GM21447 (cell line): ENCODE data around the gene CSNK1A1.
A peak's percentile ranks its signal among the peaks of the same experiment; 100 is the strongest.
"Not testable (repeated sequence)": the region's sequence is repeated elsewhere in the genome, so short reads cannot be mapped to it uniquely, and the experiment has no call there.

Experiments
- ATAC-seq: cut with Tn5 transposase; IDR thresholded peaks from one replicate; pipeline ENCODE4 v1.9.1; 2021; ENCODE audit not compliant: unreplicated experiment

Gene CSNK1A1

DNA sequence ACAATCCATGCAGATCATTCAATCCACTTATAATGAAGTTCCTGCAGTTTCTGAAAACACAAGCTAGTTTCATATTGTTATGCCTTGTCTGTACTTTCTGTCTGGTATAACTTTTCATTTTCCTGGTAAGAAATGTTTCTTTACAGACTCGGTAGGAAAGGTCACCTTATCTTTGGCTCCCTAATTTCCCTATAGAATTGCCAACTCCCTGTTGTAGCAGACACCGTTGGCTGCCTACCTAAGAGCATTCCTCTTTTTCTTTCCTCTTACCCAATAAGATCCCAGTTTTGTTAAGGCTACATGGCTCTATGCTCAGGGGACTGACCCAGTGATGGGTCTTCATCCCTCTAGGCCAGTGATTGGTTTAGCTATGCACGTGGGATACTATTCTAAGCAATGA lies 23.9 kb upstream of the CSNK1A1 start:
- no peak for ATAC-seq

DNA sequence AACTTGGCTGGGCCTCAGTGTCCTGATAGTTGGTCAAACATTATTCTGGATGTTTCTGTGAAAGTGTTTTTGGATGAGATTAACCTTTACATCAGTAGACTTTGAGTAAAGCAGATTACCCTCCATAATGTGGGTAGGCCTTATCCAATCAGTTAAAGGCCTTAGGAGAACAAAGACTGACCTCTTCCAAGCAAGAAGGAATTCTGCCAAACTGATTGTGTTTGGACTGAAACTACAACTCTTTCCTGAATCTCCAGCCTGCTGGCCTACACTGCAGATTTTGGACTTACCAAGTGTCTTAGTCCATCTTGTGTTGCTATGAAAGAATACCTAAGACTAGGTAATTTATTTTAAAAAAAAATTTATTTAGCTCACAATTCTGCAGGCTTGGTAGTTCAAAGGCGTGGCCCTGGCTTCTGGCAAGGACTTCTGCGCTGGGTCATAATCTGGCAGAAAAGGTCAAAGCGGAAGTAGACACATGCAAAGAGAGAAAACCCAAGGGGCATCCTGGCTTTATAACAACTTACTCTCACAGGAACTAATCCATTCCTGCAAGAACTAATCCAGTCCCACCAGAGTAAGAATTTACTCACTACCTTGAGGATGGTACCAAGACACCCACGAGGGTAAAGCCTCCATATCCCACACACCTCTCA lies 21.5 kb upstream of the CSNK1A1 start:
- ATAC-seq = no peak

DNA sequence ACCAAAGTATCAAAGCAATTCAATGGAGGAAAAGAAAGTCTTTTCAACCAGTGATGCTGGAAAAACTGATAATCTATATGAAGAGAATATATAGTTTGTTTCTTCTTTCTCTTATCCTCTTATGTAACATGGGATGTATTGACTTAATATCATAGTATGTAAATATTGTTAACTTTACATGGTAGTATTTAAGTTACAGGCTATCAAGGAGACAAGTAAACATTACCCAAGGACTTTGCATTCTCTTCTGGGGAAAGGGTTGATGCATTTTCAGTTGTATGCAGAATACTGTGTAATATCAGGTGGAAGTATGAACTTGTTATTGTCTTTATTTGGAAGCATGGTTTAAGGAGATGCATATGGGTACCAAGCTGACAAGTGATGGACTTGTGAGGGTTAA lies 20.9 kb upstream of the CSNK1A1 start:
- no peak for ATAC-seq

DNA sequence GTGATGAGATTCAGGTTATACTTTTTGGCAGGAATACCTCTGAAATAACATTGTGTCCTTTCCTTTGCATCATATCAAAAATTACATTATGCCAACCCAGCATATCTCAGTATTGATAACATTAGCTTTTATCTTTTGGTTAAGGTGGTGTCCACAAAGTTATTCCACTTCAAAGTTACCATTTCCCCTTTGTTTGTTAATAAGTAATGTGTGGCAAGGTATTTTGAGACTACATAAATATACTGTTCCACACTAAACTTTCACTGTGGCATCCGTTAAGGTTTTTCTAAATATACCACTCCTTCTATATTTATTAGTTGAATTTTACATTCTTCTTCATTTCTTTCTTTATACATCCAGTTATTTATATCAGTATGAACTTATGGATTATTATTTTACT lies 16.0 kb upstream of the CSNK1A1 start:
- peak; percentile 53 for ATAC-seq

DNA sequence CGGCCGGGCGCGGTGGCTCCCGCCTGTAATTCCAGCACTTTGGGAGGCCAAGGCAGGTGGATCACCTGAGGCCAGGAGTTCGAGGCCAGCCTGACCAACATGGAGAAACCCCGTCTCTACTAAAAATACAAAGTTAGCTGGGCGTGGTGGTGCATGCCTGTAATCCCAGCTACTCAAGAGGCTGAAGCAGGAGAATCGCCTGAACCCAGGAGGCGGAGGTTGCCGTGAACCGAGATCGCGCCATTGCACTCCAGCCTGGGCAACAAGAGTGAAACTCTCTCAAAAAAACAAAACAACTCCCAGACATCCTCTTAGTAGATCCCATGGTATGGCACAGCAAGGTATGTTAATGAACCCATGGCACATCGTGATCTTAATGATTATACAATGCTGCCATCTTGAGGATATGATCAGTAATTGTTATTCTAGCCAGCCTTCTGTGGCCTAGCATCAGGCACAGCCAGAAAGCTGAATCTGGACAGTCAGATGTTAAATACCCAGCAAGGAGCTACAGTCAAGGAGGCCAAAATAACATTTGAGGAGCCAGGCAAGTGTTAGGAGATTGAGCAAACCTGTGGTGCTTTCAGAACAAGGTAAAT lies 13.4 kb upstream of the CSNK1A1 start:
- peak; percentile 80 for ATAC-seq

DNA sequence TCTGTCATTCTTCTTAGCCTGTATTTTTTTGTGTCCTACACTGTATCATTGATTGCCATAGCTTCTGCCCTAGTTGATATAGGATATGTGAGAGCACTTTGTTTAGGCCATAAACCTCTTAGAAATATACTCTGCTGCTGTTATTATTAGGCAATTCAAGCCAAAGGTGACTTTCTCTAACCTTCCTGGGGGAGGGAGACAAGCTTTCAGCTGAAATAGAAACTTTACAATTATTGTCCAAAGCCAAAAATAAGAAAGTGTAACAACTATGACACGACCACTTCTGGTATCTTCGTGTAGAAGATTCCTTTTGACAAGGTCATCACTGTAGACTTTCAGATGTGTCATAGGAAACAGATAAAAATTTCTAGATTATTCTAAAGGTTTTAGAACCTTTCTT lies 12.2 kb upstream of the CSNK1A1 start:
- ATAC-seq = no peak

DNA sequence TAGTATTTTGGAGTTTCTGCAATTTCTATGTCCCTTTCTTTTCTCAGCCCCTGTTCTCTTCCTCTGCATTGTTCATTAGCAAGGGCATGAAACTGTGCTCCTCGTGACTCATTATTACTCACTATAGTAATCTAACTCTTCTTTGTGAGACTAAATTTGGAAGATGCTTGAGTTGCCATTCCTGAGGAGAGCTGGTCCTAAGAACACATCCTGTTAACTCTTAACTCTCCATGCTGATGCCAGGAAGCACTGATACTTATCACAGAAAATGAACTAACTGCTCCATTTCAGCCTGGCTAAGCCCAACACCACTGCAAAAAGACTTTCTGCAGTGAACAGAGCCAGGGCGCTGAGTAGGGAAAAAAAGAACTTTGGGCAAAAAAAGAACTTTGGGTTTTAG lies 10.6 kb upstream of the CSNK1A1 start:
- peak; percentile 44 for ATAC-seq

DNA sequence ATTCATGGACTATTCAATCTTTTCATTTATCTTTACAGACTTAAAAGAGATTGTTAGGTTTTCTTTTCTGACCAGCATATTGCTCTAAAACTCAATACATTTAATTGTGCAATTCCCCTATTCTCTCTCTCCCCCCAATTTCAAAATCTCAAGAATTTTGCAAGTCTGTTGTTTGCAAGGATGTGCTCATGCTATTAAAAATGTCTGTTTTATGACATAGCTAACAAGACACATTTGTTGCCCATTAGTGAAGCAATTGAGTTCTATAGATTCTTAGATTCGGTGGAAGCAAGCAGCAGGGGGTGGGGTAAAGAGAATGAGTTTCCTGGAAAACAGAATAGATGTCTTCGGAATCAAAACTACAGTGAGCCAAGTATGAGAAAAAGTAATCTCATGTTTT lies 8.5 kb upstream of the CSNK1A1 start:
- ATAC-seq = no peak

DNA sequence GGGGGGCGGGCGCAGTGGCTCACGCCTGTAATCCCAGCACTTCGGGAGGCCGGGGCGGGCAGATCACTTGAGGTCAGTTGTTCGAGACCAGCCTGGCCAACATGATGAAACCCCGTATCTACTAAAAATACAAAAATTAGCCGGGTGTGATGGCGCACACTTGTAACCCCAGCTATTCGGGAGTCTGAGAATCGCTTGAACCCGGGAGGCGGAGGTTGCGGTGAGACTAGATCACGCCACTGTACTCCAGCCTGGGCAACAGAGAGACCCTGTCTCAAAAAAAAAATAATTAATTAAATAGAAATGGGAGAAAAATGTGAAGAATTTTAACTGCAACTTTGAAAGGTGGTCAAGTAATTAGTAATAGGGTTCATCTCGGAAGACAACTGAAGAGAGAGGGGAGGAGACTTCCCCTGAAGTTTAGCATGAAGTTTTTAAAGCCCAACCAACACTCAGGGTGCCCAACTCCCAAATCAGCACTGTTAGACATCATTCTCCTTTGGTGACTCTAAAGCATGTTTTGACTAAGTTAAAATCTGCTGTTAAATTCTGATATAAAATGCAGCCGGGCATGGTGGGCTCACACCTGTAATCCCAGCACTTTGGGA lies 1.4 kb upstream of the CSNK1A1 start:
- no peak for ATAC-seq

DNA sequence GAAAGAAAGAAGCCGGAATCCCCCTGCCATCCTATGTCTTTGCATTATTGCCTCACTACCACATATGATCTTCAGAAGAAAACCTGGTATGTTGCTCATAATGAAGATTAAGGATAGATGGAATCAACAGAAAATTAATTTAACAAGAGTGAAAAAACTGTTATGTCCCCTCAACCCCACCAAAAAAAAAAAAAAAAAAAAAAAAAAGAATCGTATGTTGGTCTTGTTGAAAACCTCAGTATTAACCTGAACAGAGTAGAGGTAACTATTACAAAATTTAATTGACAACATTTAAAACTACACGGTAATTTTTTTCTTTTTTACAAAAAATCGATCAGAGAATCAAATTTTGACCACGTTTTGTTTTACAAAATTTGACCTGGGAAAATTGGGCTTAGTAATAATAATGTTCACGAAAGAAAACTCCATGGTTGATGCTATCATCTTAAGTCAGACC lies 827 bp upstream of the CSNK1A1 start:
- no peak for ATAC-seq

DNA sequence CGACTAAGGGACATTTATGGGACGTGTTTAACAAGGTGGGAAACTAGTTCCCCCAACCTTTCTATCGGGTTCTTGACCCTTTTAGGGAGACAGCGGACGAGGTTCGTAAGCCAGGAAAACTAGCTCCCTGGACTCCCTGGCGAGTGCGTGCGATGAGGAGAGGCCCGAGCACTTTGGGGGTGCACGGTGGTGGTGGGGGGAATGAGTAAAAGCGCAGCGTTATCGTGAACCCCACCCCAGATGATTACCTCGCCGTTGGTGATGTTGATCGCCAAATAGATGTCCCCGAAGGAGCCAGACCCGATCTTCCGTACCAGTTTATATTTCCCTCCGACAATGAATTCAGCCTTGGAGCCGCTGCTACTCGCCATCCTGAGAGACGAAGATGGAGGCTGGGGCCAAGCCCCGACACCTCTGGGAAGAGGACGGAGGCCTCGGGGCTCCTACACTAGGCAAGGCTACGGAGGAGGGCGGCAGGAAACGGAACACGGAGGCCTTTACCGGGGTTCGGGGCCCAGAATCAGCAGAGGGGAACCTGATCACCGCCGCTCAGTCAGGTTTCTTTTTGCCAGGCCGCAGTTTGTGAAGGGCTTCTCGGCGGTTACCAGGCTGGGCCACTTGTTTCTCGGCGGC lies 529 bp downstream of the CSNK1A1 start:
- peak; percentile 1 for ATAC-seq

DNA sequence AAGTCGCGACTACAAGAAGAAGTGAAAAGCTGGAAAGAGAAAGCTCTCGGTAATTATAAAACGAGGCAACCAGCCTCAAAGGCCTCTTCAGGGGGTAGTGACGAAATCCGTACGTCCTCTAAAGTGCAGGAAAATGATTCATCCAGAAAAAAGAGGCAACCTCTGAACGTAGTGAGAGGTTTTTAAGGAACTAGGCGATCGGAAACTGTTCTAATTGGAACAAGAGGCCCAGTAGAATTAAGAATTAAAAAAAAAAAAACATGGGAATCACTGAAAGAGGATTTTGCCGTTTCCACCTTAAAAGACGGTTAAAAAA lies 1.0 kb downstream of the CSNK1A1 start:
- ATAC-seq = no peak

DNA sequence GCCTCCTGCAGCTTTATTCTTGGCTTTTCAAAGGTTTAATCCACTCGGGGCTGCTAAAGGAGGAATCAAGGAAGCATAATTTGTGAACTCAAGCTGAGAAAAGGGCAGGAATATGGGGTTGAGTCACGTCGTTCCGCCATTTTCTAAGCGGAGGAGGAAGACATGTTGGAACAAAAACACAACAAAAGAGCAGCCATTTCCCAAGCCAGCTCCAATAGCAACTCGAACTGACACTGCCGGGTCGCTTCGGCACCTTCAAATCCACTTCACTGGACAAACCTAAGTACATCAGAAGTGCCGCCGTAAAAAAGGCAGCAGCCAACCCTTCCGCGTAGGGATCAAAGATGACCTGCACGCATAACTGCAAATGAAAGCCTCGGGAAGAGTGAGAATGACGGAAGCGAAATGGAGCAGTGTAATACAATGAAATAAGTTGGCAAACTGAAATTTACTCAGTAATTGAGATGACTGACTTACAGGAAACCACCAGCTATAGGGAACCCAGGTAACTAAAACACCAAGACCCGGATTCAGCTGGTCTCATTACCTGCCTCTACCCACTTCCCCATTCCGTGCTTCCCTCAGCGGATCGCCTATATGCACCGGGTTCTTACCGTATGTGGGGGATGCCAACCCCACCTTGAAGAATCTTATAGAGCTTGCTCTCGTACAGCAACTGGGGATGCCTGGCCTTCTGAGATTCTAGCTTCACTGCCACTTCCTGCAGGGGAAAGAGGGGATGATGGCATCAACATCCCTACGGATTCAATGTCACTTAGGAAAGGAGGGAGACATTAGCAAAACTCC lies 1.6 kb downstream of the CSNK1A1 start:
- ATAC-seq = peak; percentile 42

DNA sequence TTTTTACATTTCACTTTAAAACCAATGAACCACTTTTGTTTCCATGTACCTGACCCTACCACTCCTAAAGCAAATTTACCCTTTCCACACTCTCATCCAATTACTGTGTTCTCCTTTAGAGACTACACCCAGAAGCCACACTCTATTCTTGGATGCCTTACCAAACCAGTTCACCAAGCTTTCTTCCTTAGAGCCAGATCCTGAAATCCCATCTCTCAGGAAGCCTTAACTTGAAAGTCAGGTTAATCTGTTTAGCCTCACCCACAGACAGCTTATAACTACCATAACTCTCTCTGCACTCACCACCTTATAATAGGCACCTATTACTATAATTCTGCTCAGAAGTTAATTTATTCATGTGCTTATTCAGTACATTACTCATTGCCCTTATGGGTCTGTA lies 4.3 kb downstream of the CSNK1A1 start:
- no peak for ATAC-seq

DNA sequence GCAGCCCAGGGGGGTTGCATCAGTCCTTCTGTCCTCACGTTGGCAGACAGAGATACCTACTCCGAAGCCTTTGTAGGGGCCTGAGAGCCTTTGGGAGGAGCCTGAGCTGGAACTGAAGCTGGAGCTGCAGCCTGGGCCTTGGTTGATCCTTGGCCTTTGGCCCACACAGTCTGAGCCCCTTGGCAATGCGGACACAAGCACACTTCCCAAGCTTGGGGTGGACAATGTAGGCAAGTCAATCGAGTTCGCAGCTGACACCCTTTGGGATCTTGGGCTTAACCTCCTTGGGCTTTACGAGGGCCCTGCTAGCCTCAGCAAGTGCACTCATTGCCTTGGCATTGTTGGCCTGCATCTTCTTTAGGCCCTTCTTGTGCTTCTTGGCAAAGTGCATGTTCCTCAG lies 5.9 kb downstream of the CSNK1A1 start:
- ATAC-seq = no peak

DNA sequence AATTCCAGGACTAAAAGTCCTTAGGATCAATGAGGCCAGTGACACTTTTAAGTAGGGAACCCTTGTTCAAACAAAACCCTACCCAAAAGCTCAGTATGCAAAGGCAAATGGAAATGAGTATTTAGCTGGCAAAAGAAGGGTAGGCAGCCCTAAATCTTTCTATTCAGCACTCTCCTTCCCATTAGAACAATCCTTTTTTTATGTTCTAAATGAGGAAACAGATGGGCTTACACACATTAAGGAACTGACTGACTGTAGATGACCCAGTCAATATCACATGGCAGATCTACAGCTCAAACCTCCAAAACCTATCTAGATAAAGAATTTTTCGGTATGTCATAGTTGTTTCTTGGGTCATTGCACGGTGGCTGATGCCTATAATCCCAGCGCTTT lies 7.2 kb downstream of the CSNK1A1 start:
- ATAC-seq = no peak

DNA sequence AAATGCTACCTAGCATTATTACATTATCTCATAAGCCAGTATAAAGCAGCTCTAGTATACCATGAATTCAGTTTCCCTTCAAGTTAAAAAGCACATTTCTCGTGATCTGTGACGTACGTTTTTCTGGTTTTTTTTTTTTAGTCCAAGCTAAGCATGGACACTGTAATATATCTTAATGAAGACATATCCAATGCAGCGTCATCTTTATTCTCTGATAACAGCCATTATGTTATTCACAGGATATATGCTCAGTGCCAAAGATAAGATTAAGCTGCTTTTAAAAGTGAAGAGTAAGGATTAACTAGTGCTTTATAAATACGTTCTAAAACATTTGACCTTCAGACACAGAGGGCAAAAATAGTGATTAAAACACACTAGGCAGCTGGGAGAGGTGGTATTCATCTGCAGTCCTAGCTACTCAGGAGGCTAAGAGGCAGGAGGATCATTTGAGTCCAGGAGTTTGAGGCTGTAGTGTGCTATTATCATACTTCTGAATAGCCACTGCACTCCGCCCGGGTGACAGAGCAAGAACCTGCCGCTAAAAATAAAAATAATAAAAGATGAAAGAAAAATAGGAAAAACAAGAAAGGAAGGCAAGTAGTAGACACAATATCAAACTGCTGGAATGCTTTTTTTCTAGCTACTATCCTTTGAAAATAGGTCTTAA lies 7.7 kb downstream of the CSNK1A1 start:
- ATAC-seq = no peak

DNA sequence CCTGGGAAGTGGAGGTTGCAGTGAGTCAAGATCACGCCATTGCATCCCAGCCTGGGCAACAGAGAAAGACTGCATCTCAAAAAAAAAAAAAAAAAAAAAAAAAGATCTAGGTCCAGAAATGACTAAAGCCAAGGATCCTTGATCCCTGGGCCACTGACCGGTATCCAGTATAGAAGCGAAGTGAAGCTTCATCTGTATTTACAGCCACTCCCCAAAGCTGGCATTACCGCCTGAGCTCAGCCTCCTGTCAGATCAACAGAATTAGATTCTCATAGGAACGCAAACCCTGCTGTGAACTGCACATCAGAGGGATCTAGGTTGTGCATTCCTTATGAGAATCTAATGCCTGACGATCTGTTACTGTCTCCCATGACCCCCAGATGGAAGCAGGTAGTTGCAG lies 9.3 kb downstream of the CSNK1A1 start:
- ATAC-seq = no peak

DNA sequence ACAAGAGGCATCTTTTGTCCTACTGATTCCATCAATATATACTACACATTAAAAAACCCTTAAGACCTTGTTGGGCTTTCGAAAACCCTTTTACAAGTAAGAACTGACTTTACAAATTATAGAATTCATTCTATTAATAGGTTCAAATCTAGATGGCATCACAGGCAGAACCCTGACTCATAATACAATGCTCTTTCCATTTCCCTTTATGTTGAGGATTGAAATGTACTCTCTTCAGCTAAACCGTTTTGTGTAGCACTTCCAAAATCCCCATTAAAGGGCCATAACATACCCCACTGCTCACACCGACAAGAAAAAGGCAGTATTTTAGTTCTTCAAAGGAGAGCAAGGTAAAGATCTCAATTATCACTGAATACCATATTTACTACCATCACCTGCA lies 11.2 kb downstream of the CSNK1A1 start:
- no peak for ATAC-seq

DNA sequence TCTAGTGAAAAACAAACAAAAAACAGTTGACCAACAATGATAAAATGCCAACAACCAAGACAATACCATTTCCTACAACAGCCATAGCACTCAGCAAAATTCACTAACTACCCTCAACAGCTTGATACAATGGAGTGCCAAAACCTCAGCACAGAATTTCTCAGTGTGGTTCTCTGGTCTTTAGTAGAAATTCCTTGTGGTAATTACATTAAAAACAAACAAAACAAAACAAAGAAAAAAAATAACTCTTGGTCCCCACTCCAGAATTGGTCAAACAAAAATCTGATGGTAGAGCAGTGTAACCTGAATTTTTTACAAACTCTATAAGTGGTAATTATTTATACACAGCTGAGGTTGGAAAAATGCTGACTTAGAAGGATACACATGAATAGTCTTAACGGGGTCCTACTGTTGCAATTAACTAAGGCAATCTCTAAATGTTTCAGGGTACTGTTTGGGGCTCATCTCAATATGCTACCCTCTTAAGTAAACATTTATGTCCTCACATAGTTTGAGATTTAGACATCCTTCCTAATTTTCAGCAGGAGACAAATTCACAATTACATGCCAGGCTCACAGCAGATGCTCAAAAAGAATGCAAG lies 13.8 kb downstream of the CSNK1A1 start:
- no peak for ATAC-seq

DNA sequence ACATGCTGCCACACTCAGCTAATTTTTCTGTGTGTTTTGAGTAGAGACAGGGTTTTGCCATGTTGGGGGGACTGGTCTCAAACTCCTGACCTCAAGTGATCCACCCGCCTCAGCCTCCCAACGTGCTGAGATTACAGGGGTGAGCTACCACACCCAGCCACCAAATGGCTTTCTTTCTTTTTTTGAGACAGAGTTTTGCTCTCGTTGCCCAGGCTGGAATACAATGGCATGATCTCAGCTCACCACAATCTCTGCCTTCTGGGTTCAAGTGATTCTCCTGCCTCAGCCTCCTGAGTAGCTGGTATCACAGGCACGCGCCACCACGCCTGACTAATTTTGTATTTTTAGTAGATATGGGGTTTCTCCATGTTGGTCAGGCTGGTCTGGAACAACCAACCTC lies 15.5 kb downstream of the CSNK1A1 start:
- not testable (repeated sequence) for ATAC-seq
